ENCODE results near the gene RERE.
"Not testable (repeated sequence)": the region's sequence is repeated elsewhere in the genome, so short reads cannot be mapped to it uniquely, and the experiment has no call there.

The RERE gene

GRCh38 chr1:8465013-8465412 lies 352.4 kb downstream of the RERE start:
- DNase-seq = no peak

GRCh38 chr1:8464377-8464776 lies 353.1 kb downstream of the RERE start:
- DNase-seq = no peak

GRCh38 chr1:8463144-8463927 lies 354.1 kb downstream of the RERE start:
- DNase-seq = no peak

DNA sequence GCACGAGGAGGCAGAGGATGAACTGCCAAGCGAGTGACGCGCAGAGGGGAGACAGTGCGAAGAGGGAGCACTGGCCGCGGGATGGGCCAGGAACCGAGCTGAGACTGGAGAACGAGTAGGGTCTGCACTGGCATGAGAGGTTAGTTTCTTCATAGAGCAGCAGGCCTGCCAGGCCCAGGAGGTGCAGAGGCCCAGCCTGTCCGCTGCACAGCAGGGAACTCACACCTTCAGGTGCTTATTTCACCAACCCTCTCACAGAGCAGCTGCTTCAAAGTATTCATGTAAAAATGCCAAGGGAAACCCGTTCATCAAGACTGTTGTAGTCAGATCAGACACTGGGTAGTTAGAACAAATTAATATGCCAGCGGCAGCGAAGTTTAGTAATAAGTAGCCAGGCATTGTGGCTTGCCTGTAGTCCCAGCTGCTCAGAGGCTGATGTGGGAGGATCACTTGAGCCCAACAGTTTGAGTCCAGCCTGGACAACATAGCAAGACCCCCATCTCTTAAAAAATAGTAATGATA lies 355.0 kb downstream of the RERE start:
- DNase-seq = no peak

GRCh38 chr1:8461351-8462110 lies 355.9 kb downstream of the RERE start:
- DNase-seq = no peak

GRCh38 chr1:8460784-8461183 lies 356.7 kb downstream of the RERE start:
- DNase-seq = no peak

- DNase-seq = no peak
Observed at GRCh38 chr1:8460132-8460544, 357.3 kb downstream of the RERE start.

DNA sequence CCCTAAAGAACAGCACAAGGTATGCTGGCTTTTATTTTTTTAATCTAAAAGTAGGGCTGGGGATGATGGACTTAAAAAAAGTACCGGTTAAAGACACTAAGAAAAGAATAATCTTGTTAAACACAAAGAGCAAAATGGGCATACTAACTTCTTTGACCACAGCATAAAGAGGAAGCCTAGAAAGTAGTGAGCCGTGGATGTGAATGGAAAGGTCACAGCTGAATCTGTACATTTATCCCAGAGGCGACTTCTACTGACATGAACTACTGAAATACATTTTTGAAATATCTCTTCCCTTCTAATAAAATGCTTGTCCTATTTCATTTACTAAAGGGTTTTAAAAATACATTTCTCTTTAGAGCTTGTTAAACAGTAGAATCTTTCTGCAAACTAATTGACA lies 358.8 kb downstream of the RERE start:
- DNase-seq = no peak

GRCh38 chr1:8457760-8458381 lies 359.6 kb downstream of the RERE start:
- DNase-seq = no peak

DNA sequence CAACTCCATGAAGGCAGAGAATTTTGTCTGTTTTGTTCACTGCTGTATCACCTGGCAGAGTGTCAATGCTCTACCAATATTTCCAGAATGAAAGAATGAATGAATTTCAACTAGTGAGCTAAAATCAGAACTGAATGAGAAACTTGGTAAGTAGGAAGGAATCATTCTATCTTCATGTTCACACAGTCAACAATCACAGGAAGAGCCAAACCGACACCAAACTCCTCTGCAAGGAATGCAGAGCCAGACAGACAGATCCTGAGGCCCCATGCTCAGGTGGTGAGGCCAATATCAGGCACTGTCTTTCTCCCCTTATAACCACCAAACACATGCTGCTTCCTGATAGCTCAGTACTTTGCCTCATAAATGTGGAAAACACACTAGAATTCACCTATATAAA lies 360.4 kb downstream of the RERE start:
- DNase-seq = no peak

DNA sequence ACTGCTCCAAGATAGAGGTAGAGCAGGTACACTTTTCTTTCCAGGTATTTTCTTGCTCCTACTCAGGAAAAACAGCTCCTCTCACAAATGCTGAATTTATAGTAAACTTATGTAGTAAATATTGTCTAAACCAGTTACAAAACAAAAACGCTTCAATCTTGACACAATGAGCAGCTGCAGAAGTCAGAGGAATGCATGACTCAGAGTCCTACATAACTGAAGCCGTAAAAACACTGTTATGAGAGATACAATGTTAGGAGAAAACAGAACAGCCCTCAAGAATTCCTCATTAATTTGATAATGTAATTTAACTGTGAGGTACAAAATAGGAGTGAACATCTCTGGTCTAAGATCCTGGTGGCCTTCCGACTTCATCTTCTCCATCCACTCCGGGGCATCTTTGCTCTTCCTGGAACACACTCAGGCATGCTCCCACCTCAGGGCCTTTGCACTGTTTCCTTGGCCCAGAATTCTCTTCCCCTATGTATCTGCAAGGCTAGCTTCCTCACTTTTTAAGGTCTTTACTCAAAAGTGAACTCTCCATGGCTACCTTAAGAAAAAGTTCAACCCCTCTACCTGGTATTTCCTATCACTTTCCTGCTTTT lies 361.0 kb downstream of the RERE start:
- DNase-seq = no peak

GRCh38 chr1:8455700-8456307 lies 361.6 kb downstream of the RERE start:
- DNase-seq = no peak

GRCh38 chr1:8450312-8450711 lies 367.1 kb downstream of the RERE start:
- no peak for DNase-seq

- no peak for DNase-seq
Observed at GRCh38 chr1:8448911-8449661, 368.4 kb downstream of the RERE start.

DNA sequence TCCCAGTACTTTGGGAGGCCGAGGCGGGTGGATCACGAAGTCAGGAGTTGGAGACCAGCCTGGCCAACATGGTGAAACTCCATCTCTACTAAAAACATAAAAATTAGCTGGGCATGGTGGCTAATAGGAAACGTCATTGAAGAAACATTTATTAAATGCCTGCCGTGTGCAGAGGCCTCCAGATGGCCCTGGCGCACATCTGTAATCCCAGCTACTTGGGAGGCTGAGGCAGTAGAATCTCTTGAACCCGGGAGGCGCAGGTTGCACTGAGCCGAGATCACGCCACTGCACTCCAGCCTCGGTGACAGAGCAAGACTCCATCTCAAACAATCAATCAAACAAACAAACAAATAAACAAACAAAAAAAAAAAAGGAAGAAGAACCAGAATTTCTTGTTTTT lies 368.9 kb downstream of the RERE start:
- not testable (repeated sequence) for DNase-seq

GRCh38 chr1:8447616-8448150 lies 369.8 kb downstream of the RERE start:
- DNase-seq = no peak

GRCh38 chr1:8446119-8446518 lies 371.3 kb downstream of the RERE start:
- not testable (repeated sequence) for DNase-seq

- DNase-seq = no peak
Observed at GRCh38 chr1:8443558-8444194, 373.8 kb downstream of the RERE start.

GRCh38 chr1:8441426-8441825 lies 376.0 kb downstream of the RERE start:
- no peak for DNase-seq

GRCh38 chr1:8439015-8439702 lies 378.3 kb downstream of the RERE start:
- DNase-seq = no peak

DNA sequence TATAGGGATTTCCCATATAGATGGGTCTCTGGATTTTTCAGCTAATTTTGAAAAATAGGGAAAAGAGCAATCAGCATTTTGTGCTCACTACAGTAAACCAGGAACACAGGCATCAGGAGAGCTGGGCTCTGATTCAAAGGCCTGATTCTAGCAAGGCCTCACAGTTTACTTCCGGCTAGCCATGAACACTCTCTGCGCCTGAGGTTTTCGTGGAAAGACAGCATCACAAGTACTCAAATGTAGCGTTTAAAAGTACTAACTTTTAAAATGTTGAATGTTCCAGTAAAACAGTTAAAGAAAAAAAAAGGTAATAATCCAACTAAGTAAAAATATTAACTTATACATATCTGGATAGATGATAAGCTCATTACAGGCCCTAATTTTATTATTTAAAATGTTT lies 379.0 kb downstream of the RERE start:
- DNase-seq = no peak

Data from activated naive CD4-positive, alpha-beta T cell treated with anti-CD3 and anti-CD28 coated beads, Interleukin-2, amount 50 U/mL, for 16 hours (primary cell).